ENCODE results near the gene RGL2. TPM values are rescaled to one million over a fixed set of nuclear protein-coding genes. Genes with fewer than 3 reads are reported as not detected.
A peak's percentile ranks its signal among the peaks of the same experiment; 100 is the strongest.

Gene RGL2
- polyA plus RNA-seq, 3 donors, result 14.9 to 145 (median 15.5) TPM

- Histone ChIP-seq H3K4me2 (replicated peaks; ENCODE audit: extremely low read depth, low read length, poor library complexity, severe bottlenecking) (no peak overlapping the region), H3K9ac (ENCODE audit: insufficient read depth, low read length, poor library complexity, severe bottlenecking) (no peak overlapping the region), H3K36me3 (replicated peaks in 1 of 2; ENCODE audit: control insufficient read depth in 1 of 2, insufficient read depth in 2 of 2, low read length in 2 of 2) (peaks cover 55 to 62% of the 10 kb centered on the region in 2 donors), H3K4me1 (ENCODE audit: control insufficient read depth in 1 of 2, insufficient read depth in 2 of 2, low read length in 2 of 2) (peaks cover 25 to 26% of the 10 kb centered on the region in 2 donors), H4K20me1 (ENCODE audit: insufficient read depth, low read length) (peaks cover 72% of the 10 kb centered on the region), H3K27me3 (ENCODE audit: control insufficient read depth in 2 of 2, insufficient read depth in 2 of 2, low read length in 2 of 2) (no peaks in the 10 kb centered on the region), H3K79me2 (ENCODE audit: insufficient read depth, low read length) (peaks cover 62% of the 10 kb centered on the region), H3K4me3 (replicated peaks in 1 of 3; ENCODE audit: low read depth in 2 of 3, low read length in 3 of 3) (no peak overlapping the region), H2AFZ (ENCODE audit: insufficient read depth, low read depth, low read length, poor library complexity, severe bottlenecking) (no peak overlapping the region), H3K27ac (ENCODE audit: low read depth in 1 of 2, low read length in 2 of 2) (no peak overlapping the region), H3K9me3 (replicated peaks in 1 of 2; ENCODE audit: control insufficient read depth in 1 of 2, insufficient read depth in 1 of 2, low read length in 2 of 2) (no peaks in the 10 kb centered on the region)
- Mint-ChIP-seq H3K9me3 (peaks cover 0 to 6% (median 0%) of the 10 kb centered on the region in 7 donors), H3K36me3 (peaks cover 56 to 57% of the 10 kb centered on the region in 2 donors), H3K27ac (peak overlapping the region in 3 of 7 donors; percentile 26 to 100 (median 59)), H3K4me1 (peaks cover 35% of the 10 kb centered on the region), H3K27me3 (ENCODE audit: low read depth in 3 of 3) (peaks cover 0 to 3% (median 0%) of the 10 kb centered on the region in 3 donors), H3K4me3 (peak overlapping the region in 1 of 2 donors; percentile 25)
- no peak for DNase-seq
- TF ChIP-seq CTCF (IDR thresholded peaks at IDR 0.05), result no peak
- WGBS (ENCODE audit: insufficient coverage), result over 99% methylated on average over 12 of the region's 15 CpGs
- intact Hi-C loops (cut with micrococcal nuclease), result loop anchor here (5.0 to 10.0 kb wide), 2 partner anchors 93 to 99 kb away; partner anchors contain the start of genes HSD17B8 (in 1 of the 2), KIFC1 (in 1 of the 2), RXRB (in 1 of the 2) and SLC39A7 (in 1 of the 2)
Observed at GRCh38 chr6:33295621-33296369, 2.9 kb downstream of the RGL2 start.

- peaks cover 63% of the 10 kb centered on the region for H3K79me2 ChIP-seq (ENCODE audit: insufficient read depth, low read length)
- no peak overlapping the region for H3K4me3 ChIP-seq (replicated peaks in 1 of 3; ENCODE audit: low read depth in 2 of 3, low read length in 3 of 3)
- H4K20me1 ChIP-seq (ENCODE audit: insufficient read depth, low read length), result peaks cover 72% of the 10 kb centered on the region
- peaks cover 24 to 27% of the 10 kb centered on the region in 2 donors for H3K4me1 ChIP-seq (ENCODE audit: control insufficient read depth in 1 of 2, insufficient read depth in 2 of 2, low read length in 2 of 2)
- Mint-ChIP-seq H3K9me3 (peaks cover 0 to 3% (median 0%) of the 10 kb centered on the region in 7 donors), H3K4me1 (peaks cover 37% of the 10 kb centered on the region), H3K27ac (peak overlapping the region in 3 of 7 donors; percentile 69 to 81 (median 74)), H3K36me3 (peaks cover 54 to 58% of the 10 kb centered on the region in 2 donors), H3K4me3 (no peak overlapping the region), H3K27me3 (ENCODE audit: low read depth in 3 of 3) (peaks cover 0 to 3% (median 0%) of the 10 kb centered on the region in 3 donors)
- intact Hi-C loops (cut with micrococcal nuclease), result loop anchor here in 1 of 2 donors (10.0 kb wide), 1 partner anchor 101 kb away; the partner anchor contains the start of gene KIFC1
- no peak overlapping the region for H3K4me2 ChIP-seq (replicated peaks; ENCODE audit: extremely low read depth, low read length, poor library complexity, severe bottlenecking)
- no peak overlapping the region for H3K9ac ChIP-seq (ENCODE audit: insufficient read depth, low read length, poor library complexity, severe bottlenecking)
- 96% methylated on average over 9 of the region's 10 CpGs for WGBS (ENCODE audit: insufficient coverage)
- no peaks in the 10 kb centered on the region for H3K27me3 ChIP-seq (ENCODE audit: control insufficient read depth in 2 of 2, insufficient read depth in 2 of 2, low read length in 2 of 2)
- no peak overlapping the region for H2AFZ ChIP-seq (ENCODE audit: insufficient read depth, low read depth, low read length, poor library complexity, severe bottlenecking)
- H3K9me3 ChIP-seq (replicated peaks in 1 of 2; ENCODE audit: control insufficient read depth in 1 of 2, insufficient read depth in 1 of 2, low read length in 2 of 2), result no peaks in the 10 kb centered on the region
- H3K36me3 ChIP-seq (replicated peaks in 1 of 2; ENCODE audit: control insufficient read depth in 1 of 2, insufficient read depth in 2 of 2, low read length in 2 of 2), result peaks cover 55 to 63% of the 10 kb centered on the region in 2 donors
- no peak for TF ChIP-seq CTCF (IDR thresholded peaks at IDR 0.05)
- no peak for DNase-seq
- no peak overlapping the region for H3K27ac ChIP-seq (ENCODE audit: low read depth in 1 of 2, low read length in 2 of 2)
Observed at GRCh38 chr6:33294086-33294823, 4.5 kb downstream of the RGL2 start.

Data from CD14-positive monocyte (primary cell).